NCI-H1694 (cell line): ENCODE measurements around the gene RBPMS2.
A peak's percentile ranks its signal among the peaks of the same experiment; 100 is the strongest.
"Not testable (repeated sequence)": the region's sequence is repeated elsewhere in the genome, so short reads cannot be mapped to it uniquely, and the experiment has no call there.

Experiments
- DNase-seq: peaks from one replicate; lab custom pipeline; 2025; lab: John Stamatoyannopoulos, UW

Gene RBPMS2

GRCh38 chr15:64775551-64776401 is at the start of gene RBPMS2:
RBPMS2 (minus strand) TSS chr15:64775589; CDS start chr15:64775319, 270 bp downstream.
- no peak for DNase-seq

GRCh38 chr15:64824929-64825430 is 49.6 kb upstream of the RBPMS2 start:
- no peak for DNase-seq

GRCh38 chr15:64816452-64816851 is 41.1 kb upstream of the RBPMS2 start:
- no peak for DNase-seq

GRCh38 chr15:64814965-64815364 is 39.6 kb upstream of the RBPMS2 start:
- DNase-seq = not testable (repeated sequence)

- DNase-seq = not testable (repeated sequence)
Observed at GRCh38 chr15:64814283-64814682, 38.9 kb upstream of the RBPMS2 start.

- DNase-seq = no peak
Observed at GRCh38 chr15:64813075-64813474, 37.7 kb upstream of the RBPMS2 start.

- no peak for DNase-seq
Observed at GRCh38 chr15:64810497-64811326, 35.3 kb upstream of the RBPMS2 start.

- peak; percentile 45 for DNase-seq
Observed at GRCh38 chr15:64809649-64810496, 34.5 kb upstream of the RBPMS2 start.

- DNase-seq = no peak
Observed at GRCh38 chr15:64808785-64809453, 33.5 kb upstream of the RBPMS2 start.

GRCh38 chr15:64807751-64808222 is 32.4 kb upstream of the RBPMS2 start:
- no peak for DNase-seq

- no peak for DNase-seq
Observed at GRCh38 chr15:64807051-64807749, 31.8 kb upstream of the RBPMS2 start.

GRCh38 chr15:64806509-64806908 is 31.1 kb upstream of the RBPMS2 start:
- DNase-seq = no peak

- no peak for DNase-seq
Observed at GRCh38 chr15:64804619-64805018, 29.2 kb upstream of the RBPMS2 start.

GRCh38 chr15:64803526-64803925 is 28.1 kb upstream of the RBPMS2 start:
- no peak for DNase-seq

GRCh38 chr15:64800476-64800875 is 25.1 kb upstream of the RBPMS2 start:
- no peak for DNase-seq

GRCh38 chr15:64798905-64799304 is 23.5 kb upstream of the RBPMS2 start:
- not testable (repeated sequence) for DNase-seq

GRCh38 chr15:64795921-64796320 is 20.5 kb upstream of the RBPMS2 start:
- DNase-seq = not testable (repeated sequence)

- not testable (repeated sequence) for DNase-seq
Observed at GRCh38 chr15:64795299-64795698, 19.9 kb upstream of the RBPMS2 start.

GRCh38 chr15:64792282-64792681 is 16.9 kb upstream of the RBPMS2 start:
- DNase-seq = no peak

- DNase-seq = no peak
Observed at GRCh38 chr15:64791401-64791800, 16.0 kb upstream of the RBPMS2 start.
